ENCODE data around the gene PARP9. TPM values are rescaled to one million over a fixed set of nuclear protein-coding genes. Genes with fewer than 3 reads are reported as not detected.
"Not testable (repeated sequence)": the region's sequence is repeated elsewhere in the genome, so short reads cannot be mapped to it uniquely, and the experiment has no call there.

The PARP9 gene
- total RNA-seq, 5 donors from 2014 or later (not counting 1 experiment from before 2014, with no cell fraction given), result 20.2 to 43.0 (median 24.3) TPM

DNA sequence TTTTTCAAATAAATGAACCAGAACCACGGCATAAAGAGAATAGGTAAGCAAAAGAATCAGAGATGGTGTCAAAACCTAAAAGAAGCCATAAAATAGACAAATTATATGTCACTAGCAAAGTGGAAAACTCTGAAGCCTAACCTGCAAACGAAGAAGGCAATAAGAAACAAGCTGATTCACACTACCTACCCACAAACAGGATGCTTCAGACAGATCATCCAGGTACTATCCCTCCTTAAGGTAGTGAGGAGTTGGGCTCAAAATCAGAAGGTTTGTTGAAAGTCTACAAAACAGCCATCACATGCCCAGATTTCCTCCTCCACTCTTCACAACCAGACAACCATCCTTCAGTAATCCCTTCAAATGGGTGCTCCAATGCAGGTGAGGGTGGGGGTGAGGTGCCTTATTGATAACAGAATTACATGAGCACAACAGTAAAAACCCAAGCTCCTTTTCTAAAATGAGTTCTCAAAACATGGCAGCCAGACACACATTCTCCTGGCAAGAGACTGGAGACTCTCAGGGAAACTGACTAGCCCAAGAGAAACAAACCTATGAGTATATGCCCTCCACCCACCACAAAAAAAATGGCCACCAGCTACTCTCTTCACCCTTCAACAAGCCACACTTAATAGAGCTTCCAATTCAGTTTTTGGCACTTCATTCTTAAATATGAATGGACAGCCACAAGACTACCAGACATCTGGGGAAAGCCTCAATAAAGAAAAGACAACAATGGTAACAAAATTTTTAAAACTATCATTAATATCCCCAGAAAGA lies 55.8 kb downstream of the PARP9 start:
- Mint-ChIP-seq H3K4me1 (peaks cover 79 to 85% (median 80%) of the 10 kb centered on the region in 3 donors), H3K9me3 (peaks cover 0 to 10% (median 6%) of the 10 kb centered on the region in 3 donors)

GRCh38 chr3:122506450-122506849 lies 57.6 kb downstream of the PARP9 start:
- no CpG with 5 or more reads among the region's 1 CpG for WGBS (ENCODE audit: insufficient coverage)
- Mint-ChIP-seq H3K27me3 (no peaks in the 10 kb centered on the region), H3K27ac (no peak overlapping the region), H3K36me3 (peaks cover 36% of the 10 kb centered on the region), H3K4me1 (peaks cover 78 to 81% (median 80%) of the 10 kb centered on the region in 3 donors), H3K4me3 (no peak overlapping the region), H3K9me3 (peaks cover 0 to 10% (median 6%) of the 10 kb centered on the region in 3 donors)
- Histone ChIP-seq H3K4me3 (ENCODE audit: control insufficient read depth in 1 of 2, extremely low read depth in 1 of 2, low read length in 1 of 2) (no peak overlapping the region), H3K36me3 (ENCODE audit: control insufficient read depth in 2 of 2, extremely low read depth in 1 of 2, insufficient read depth in 1 of 2, low read length in 1 of 2) (no peaks in the 10 kb centered on the region), H3K9me3 (no peaks in the 10 kb centered on the region), H3K27me3 (replicated peaks in 1 of 2; ENCODE audit: control insufficient read depth in 2 of 2, extremely low read depth in 1 of 2, insufficient read depth in 2 of 2, low read length in 1 of 2) (no peaks in the 10 kb centered on the region), H3K27ac (ENCODE audit: low read length) (no peak overlapping the region), H3K4me1 (ENCODE audit: control insufficient read depth in 1 of 2, extremely low read depth in 1 of 2, insufficient read depth in 2 of 2, low read length in 2 of 2) (peaks cover 0 to 4% of the 10 kb centered on the region in 2 experiments)
- DNase-seq (no peak), ATAC-seq (replicated peaks in 1 of 4) (no peak)
- POLR2A ChIA-PET, result interaction anchor here in 1 of 2 donors (0.6 kb wide), 1 partner anchor 19 kb away, joined by 8 read pairs; no protein-coding TSS in a partner anchor
- CTCF ChIA-PET, result no interaction called here

More for the DNA sequence above, 55.8 kb downstream of the PARP9 start:
- ChIA-PET POLR2A (interaction anchor here in 1 of 2 donors (0.6 to 0.7 kb wide), 2 partner anchors 9 to 203 kb away, joined by 3 to 5 read pairs; no protein-coding TSS in a partner anchor), CTCF (interaction anchor here (0.6 to 0.7 kb wide), 2 partner anchors 11 to 51 kb away, joined by 3 read pairs; no protein-coding TSS in a partner anchor)
- H3K27ac Mint-ChIP-seq, result no peak overlapping the region
- H3K4me3 Mint-ChIP-seq, result no peak overlapping the region
- H3K27me3 Mint-ChIP-seq, result no peaks in the 10 kb centered on the region
- WGBS (ENCODE audit: insufficient coverage), result no CpG with 5 or more reads among the region's 2 CpGs
- peaks cover 36% of the 10 kb centered on the region for H3K36me3 Mint-ChIP-seq
- Histone ChIP-seq H3K9me3 (no peaks in the 10 kb centered on the region), H3K27ac (ENCODE audit: low read length) (no peak overlapping the region), H3K27me3 (replicated peaks in 1 of 2; ENCODE audit: control insufficient read depth in 2 of 2, extremely low read depth in 1 of 2, insufficient read depth in 2 of 2, low read length in 1 of 2) (no peaks in the 10 kb centered on the region), H3K4me3 (ENCODE audit: control insufficient read depth in 1 of 2, extremely low read depth in 1 of 2, low read length in 1 of 2) (no peak overlapping the region), H3K36me3 (ENCODE audit: control insufficient read depth in 2 of 2, extremely low read depth in 1 of 2, insufficient read depth in 1 of 2, low read length in 1 of 2) (no peaks in the 10 kb centered on the region), H3K4me1 (ENCODE audit: control insufficient read depth in 1 of 2, extremely low read depth in 1 of 2, insufficient read depth in 2 of 2, low read length in 2 of 2) (peaks cover under 1 to 9% of the 10 kb centered on the region in 2 experiments)
- peak in 1 of 35 experiments; percentile 14 for DNase-seq
- peak in 2 of 4 experiments; percentile 48 to 59 for ATAC-seq (replicated peaks in 1 of 4)

DNA sequence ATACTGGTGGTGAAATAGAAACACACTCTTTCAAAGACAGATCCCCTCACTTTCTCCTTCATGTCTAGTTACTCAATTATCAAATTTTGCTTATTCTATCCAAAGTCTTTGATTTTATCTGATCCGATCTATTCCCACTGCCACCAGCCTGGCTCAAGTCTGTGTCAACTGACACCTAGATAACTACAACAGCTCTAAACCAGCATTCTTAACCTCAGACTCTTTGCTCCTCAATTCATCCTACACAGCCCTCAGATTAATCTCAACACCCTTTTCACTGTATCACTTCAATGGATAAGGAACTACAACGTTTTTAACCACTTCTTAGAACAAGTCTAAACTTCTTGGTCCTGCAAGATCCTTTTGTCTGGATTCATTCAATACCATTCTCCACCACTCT lies 58.4 kb downstream of the PARP9 start:
- Histone ChIP-seq H3K4me1 (ENCODE audit: control insufficient read depth in 1 of 2, extremely low read depth in 1 of 2, insufficient read depth in 2 of 2, low read length in 2 of 2) (peaks cover 0 to 4% of the 10 kb centered on the region in 2 experiments), H3K9me3 (no peaks in the 10 kb centered on the region), H3K27ac (ENCODE audit: low read length) (no peak overlapping the region), H3K36me3 (ENCODE audit: control insufficient read depth in 2 of 2, extremely low read depth in 1 of 2, insufficient read depth in 1 of 2, low read length in 1 of 2) (no peaks in the 10 kb centered on the region), H3K4me3 (ENCODE audit: control insufficient read depth in 1 of 2, extremely low read depth in 1 of 2, low read length in 1 of 2) (no peak overlapping the region), H3K27me3 (replicated peaks in 1 of 2; ENCODE audit: control insufficient read depth in 2 of 2, extremely low read depth in 1 of 2, insufficient read depth in 2 of 2, low read length in 1 of 2) (no peaks in the 10 kb centered on the region)
- DNase-seq, result no peak
- H3K9me3 Mint-ChIP-seq, result peaks cover 0 to 10% (median 6%) of the 10 kb centered on the region in 3 donors
- WGBS (ENCODE audit: insufficient coverage), result 100% methylated on average over 1 of the region's 2 CpGs
- peaks cover 79 to 81% (median 80%) of the 10 kb centered on the region in 3 donors for H3K4me1 Mint-ChIP-seq
- H3K4me3 Mint-ChIP-seq, result peak overlapping the region in 1 of 3 donors; percentile 2
- ChIA-PET POLR2A (interaction anchor here (0.7 kb wide), 3 partner anchors 41 to 115 kb away, joined by 3 to 11 read pairs (median 8); partner anchors contain the start of genes DTX3L (in 1 of the 2) and PARP9 (in 1 of the 2)), CTCF (interaction anchor here (0.7 to 0.9 kb wide), 3 partner anchors 16 to 781 kb away, joined by 3 to 8 read pairs (median 4); no protein-coding TSS in a partner anchor)
- H3K36me3 Mint-ChIP-seq, result peaks cover 31% of the 10 kb centered on the region
- no peak overlapping the region for H3K27ac Mint-ChIP-seq
- no peaks in the 10 kb centered on the region for H3K27me3 Mint-ChIP-seq
- ATAC-seq (replicated peaks in 1 of 4), result no peak

- DNase-seq (no peak), ATAC-seq (replicated peaks in 1 of 4) (no peak)
- Mint-ChIP-seq H3K27ac (no peak overlapping the region), H3K9me3 (no peaks in the 10 kb centered on the region), H3K36me3 (peaks cover 17% of the 10 kb centered on the region), H3K27me3 (no peaks in the 10 kb centered on the region), H3K4me1 (peaks cover 75 to 78% (median 75%) of the 10 kb centered on the region in 3 donors), H3K4me3 (no peak overlapping the region)
- no peak overlapping the region for H3K4me3 ChIP-seq (ENCODE audit: control insufficient read depth in 1 of 2, extremely low read depth in 1 of 2, low read length in 1 of 2)
- no peaks in the 10 kb centered on the region for H3K36me3 ChIP-seq (ENCODE audit: control insufficient read depth in 2 of 2, extremely low read depth in 1 of 2, insufficient read depth in 1 of 2, low read length in 1 of 2)
- CTCF ChIA-PET, result interaction anchor here in 1 of 2 donors (0.6 kb wide), 1 partner anchor 11 kb away, joined by 10 read pairs; no protein-coding TSS in a partner anchor
- no peaks in the 10 kb centered on the region for H3K27me3 ChIP-seq (replicated peaks in 1 of 2; ENCODE audit: control insufficient read depth in 2 of 2, extremely low read depth in 1 of 2, insufficient read depth in 2 of 2, low read length in 1 of 2)
- no peak overlapping the region for H3K27ac ChIP-seq (ENCODE audit: low read length)
- no peaks in the 10 kb centered on the region for H3K9me3 ChIP-seq
- POLR2A ChIA-PET, result no interaction called here
- H3K4me1 ChIP-seq (ENCODE audit: control insufficient read depth in 1 of 2, extremely low read depth in 1 of 2, insufficient read depth in 2 of 2, low read length in 2 of 2), result no peaks in the 10 kb centered on the region
- WGBS (ENCODE audit: insufficient coverage), result no CpG with 5 or more reads among the region's 2 CpGs
Observed at GRCh38 chr3:122502941-122503340, 61.2 kb downstream of the PARP9 start.

GRCh38 chr3:122502139-122502538 lies 62.0 kb downstream of the PARP9 start:
- H3K4me1 Mint-ChIP-seq, result peaks cover 78 to 81% (median 78%) of the 10 kb centered on the region in 3 donors
- DNase-seq (no peak), ATAC-seq (replicated peaks in 1 of 4) (no peak)
- Histone ChIP-seq H3K9me3 (no peaks in the 10 kb centered on the region), H3K4me3 (ENCODE audit: control insufficient read depth in 1 of 2, extremely low read depth in 1 of 2, low read length in 1 of 2) (no peak overlapping the region), H3K27me3 (replicated peaks in 1 of 2; ENCODE audit: control insufficient read depth in 2 of 2, extremely low read depth in 1 of 2, insufficient read depth in 2 of 2, low read length in 1 of 2) (no peaks in the 10 kb centered on the region), H3K27ac (ENCODE audit: low read length) (no peak overlapping the region), H3K36me3 (ENCODE audit: control insufficient read depth in 2 of 2, extremely low read depth in 1 of 2, insufficient read depth in 1 of 2, low read length in 1 of 2) (no peaks in the 10 kb centered on the region), H3K4me1 (ENCODE audit: control insufficient read depth in 1 of 2, extremely low read depth in 1 of 2, insufficient read depth in 2 of 2, low read length in 2 of 2) (no peaks in the 10 kb centered on the region)
- 80% methylated on average over 1 of the region's 2 CpGs for WGBS (ENCODE audit: insufficient coverage)
- POLR2A ChIA-PET, result no interaction called here
- no peaks in the 10 kb centered on the region for H3K27me3 Mint-ChIP-seq
- no peak overlapping the region for H3K4me3 Mint-ChIP-seq
- no peaks in the 10 kb centered on the region for H3K9me3 Mint-ChIP-seq
- H3K27ac Mint-ChIP-seq, result no peak overlapping the region
- peaks cover 17% of the 10 kb centered on the region for H3K36me3 Mint-ChIP-seq
- CTCF ChIA-PET, result no interaction called here

DNA sequence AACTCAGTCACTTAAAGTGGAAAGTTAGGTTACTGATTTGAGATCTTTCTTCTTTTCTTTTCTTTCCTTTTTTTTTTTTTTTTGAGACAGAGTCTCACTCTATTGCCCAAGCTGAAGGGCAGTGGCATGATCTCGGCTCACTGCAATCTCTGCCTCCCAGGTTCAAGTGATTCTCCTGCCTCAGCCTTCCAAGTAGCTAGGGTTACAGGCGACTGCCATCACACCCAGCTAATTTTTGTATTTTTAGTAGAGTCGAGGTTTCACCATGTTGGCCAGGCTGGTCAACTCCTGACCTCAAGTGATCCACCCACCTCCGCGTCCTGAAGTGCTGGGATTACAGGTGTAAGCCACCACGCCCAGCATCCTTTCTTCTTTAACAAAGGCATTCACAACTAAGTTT lies 63.1 kb downstream of the PARP9 start:
- H3K27me3 Mint-ChIP-seq; H3K27me3 ChIP-seq (replicated peaks in 1 of 2; ENCODE audit: control insufficient read depth in 2 of 2, extremely low read depth in 1 of 2, insufficient read depth in 2 of 2, low read length in 1 of 2); H3K4me1 ChIP-seq (ENCODE audit: control insufficient read depth in 1 of 2, extremely low read depth in 1 of 2, insufficient read depth in 2 of 2, low read length in 2 of 2); H3K4me3 ChIP-seq (ENCODE audit: control insufficient read depth in 1 of 2, extremely low read depth in 1 of 2, low read length in 1 of 2); H3K4me3 Mint-ChIP-seq; DNase-seq; H3K27ac ChIP-seq (ENCODE audit: low read length); H3K9me3 ChIP-seq; ATAC-seq (replicated peaks in 1 of 4); H3K9me3 Mint-ChIP-seq; H3K36me3 ChIP-seq (ENCODE audit: control insufficient read depth in 2 of 2, extremely low read depth in 1 of 2, insufficient read depth in 1 of 2, low read length in 1 of 2): not testable (repeated sequence)
- CTCF ChIA-PET, result interaction anchor here in 1 of 2 donors (1.6 kb wide), 1 partner anchor 13 kb away, joined by 4 read pairs; no protein-coding TSS in a partner anchor
- whole genome bisulfite sequencing (ENCODE audit: insufficient coverage), result 88% methylated on average over 4 of the region's 6 CpGs
- POLR2A ChIA-PET, result interaction anchor here in 1 of 2 donors (0.6 kb wide), 1 partner anchor 14 kb away, joined by 4 read pairs; the partner anchor contains the start of gene KPNA1
- H3K4me1 Mint-ChIP-seq, result peaks cover 74 to 80% (median 78%) of the 10 kb centered on the region in 3 donors
- peaks cover 17% of the 10 kb centered on the region for H3K36me3 Mint-ChIP-seq
- peak overlapping the region; percentile 3 to 12 for H3K27ac Mint-ChIP-seq

All from T-cell (primary cell).